LNCaP clone FGC (cell line): ENCODE data around the gene NCK1.
"Not testable (repeated sequence)": the region's sequence is repeated elsewhere in the genome, so short reads cannot be mapped to it uniquely, and the experiment has no call there.

ENCODE experiments used
- DNase-seq: peaks from one replicate; pipeline ENCODE4 v3.0.0-alpha.2; 2011; ENCODE audit warnings: low read depth
- H3K4me3 ChIP-seq: 2 replicates; pipeline ENCODE4 v1.5.1; 2011; ENCODE audit warnings: mild to moderate bottlenecking, low read depth, low read length, control low read depth
- CTCF ChIP-seq: IDR thresholded peaks from 2 replicates; pipeline ENCODE4 v1.5.1; 2012; ENCODE audit warnings: mild to moderate bottlenecking; ENCODE audit not compliant: control insufficient read depth, insufficient read depth; ENCODE audit errors: extremely low read depth

The NCK1 gene

GRCh38 chr3:136960838-136961836 lies 99.1 kb downstream of the NCK1 start:
- TF ChIP-seq CTCF, result no peak
- no peak overlapping the region for H3K4me3 ChIP-seq
- DNase-seq, result no peak

- TF ChIP-seq CTCF, result no peak
- no peak overlapping the region for H3K4me3 ChIP-seq
- DNase-seq, result no peak
These were observed 100.9 kb downstream of the NCK1 start for GRCh38 chr3:136962927-136963326.

- H3K4me3 ChIP-seq, DNase-seq: not testable (repeated sequence)
These were observed 107.5 kb downstream of the NCK1 start for GRCh38 chr3:136969539-136969938.

- no peak overlapping the region for H3K4me3 ChIP-seq
- no peak for DNase-seq
- TF ChIP-seq CTCF, result no peak
These were observed 111.3 kb downstream of the NCK1 start for GRCh38 chr3:136973352-136973751.

- DNase-seq, result no peak
- no peak overlapping the region for H3K4me3 ChIP-seq
- no peak for TF ChIP-seq CTCF
These were observed 112.7 kb downstream of the NCK1 start for GRCh38 chr3:136974670-136975069.

GRCh38 chr3:136979204-136979603 lies 117.2 kb downstream of the NCK1 start:
- DNase-seq, result no peak
- no peak for TF ChIP-seq CTCF
- H3K4me3 ChIP-seq, result no peak overlapping the region

GRCh38 chr3:136979684-136980083 lies 117.7 kb downstream of the NCK1 start:
- no peak overlapping the region for H3K4me3 ChIP-seq
- no peak for TF ChIP-seq CTCF
- no peak for DNase-seq
